ENCODE measurements around the gene ZNF319. TPM values are rescaled to one million over a fixed set of nuclear protein-coding genes. Genes with fewer than 3 reads are reported as not detected.
A peak's percentile ranks its signal among the peaks of the same experiment; 100 is the strongest.

Gene ZNF319
- total RNA-seq, 4 donors from 2014 or later = 12.1 to 24.0 (median 18.7) TPM

DNA sequence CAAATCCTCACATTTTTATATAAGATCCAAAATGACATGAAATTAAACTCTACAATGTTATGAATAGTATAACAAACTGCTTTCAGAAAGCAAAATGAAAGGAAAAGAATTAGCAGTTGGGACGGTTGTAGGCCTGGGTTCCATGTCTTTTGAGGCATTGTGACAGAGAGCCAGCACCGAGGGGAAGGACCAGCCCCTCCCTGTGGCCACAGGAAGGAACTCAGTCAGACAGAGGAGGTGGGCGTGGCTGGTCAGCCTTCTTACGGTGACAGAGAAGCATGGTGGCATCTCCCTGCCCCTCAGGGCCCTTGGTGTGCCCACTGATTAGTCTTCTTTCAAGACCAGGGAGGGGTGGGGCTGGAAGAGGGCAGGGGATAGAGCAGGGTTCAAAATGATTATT lies 5.7 kb downstream of the ZNF319 start:
- intact Hi-C loops (cut with DNase I) = loop anchor here (10.0 kb wide), 1 partner anchor 190 kb away; the partner anchor contains the start of gene KIFC3
- Histone ChIP-seq H3K27me3 (no peaks in the 10 kb centered on the region), H3K27ac (peak overlapping the region; percentile 90 to 95 (median 91)), H3K9me3 (no peaks in the 10 kb centered on the region), H3K4me3 (replicated peaks in 1 of 3) (no peak overlapping the region), H3K36me3 (peaks cover 8 to 10% of the 10 kb centered on the region in 2 donors), H3K4me1 (peaks cover 70 to 86% of the 10 kb centered on the region in 2 donors)
- peak; percentile 58 to 59 for DNase-seq
- TF ChIP-seq, protein P1, sequence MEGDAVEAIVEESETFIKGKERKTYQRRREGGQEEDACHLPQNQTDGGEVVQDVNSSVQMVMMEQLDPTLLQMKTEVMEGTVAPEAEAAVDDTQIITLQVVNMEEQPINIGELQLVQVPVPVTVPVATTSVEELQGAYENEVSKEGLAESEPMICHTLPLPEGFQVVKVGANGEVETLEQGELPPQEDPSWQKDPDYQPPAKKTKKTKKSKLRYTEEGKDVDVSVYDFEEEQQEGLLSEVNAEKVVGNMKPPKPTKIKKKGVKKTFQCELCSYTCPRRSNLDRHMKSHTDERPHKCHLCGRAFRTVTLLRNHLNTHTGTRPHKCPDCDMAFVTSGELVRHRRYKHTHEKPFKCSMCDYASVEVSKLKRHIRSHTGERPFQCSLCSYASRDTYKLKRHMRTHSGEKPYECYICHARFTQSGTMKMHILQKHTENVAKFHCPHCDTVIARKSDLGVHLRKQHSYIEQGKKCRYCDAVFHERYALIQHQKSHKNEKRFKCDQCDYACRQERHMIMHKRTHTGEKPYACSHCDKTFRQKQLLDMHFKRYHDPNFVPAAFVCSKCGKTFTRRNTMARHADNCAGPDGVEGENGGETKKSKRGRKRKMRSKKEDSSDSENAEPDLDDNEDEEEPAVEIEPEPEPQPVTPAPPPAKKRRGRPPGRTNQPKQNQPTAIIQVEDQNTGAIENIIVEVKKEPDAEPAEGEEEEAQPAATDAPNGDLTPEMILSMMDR (IDR thresholded peaks at IDR 0.05) = peak in 3 of 6 experiments; percentile 14 to 28 (median 22)
- no peak for TF ChIP-seq POLR2A (IDR thresholded peaks at IDR 0.05)
- WGBS, 2 donors = 34 to 43% methylated on average over 4 of the region's 4 CpGs

DNA sequence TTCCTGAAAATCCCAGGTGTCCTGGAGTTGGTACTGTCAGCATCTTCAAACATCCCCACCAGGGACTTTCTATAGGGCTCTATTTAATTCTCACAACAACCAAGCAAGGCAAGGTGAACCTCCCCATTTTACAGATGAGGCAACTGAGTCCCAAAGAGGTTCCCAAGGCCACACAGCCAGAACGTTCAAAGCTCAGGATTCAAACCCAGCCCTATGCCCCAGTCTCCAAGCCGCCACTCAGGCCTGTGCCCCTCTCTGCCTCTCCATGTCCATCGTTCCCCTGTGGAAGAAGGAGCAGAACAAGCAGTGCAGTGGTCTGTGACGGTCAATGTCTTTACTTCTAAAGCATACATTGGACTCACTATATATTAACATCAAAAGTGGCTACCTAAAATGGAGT lies 6.1 kb downstream of the ZNF319 start:
- Histone ChIP-seq H3K9me3 (no peaks in the 10 kb centered on the region), H3K4me3 (replicated peaks in 1 of 3) (no peak overlapping the region), H3K4me1 (peaks cover 69 to 86% of the 10 kb centered on the region in 2 donors), H3K27me3 (no peaks in the 10 kb centered on the region), H3K36me3 (peaks cover 8 to 10% of the 10 kb centered on the region in 2 donors), H3K27ac (peak overlapping the region; percentile 90 to 95 (median 91))
- TF ChIP-seq POLR2A (IDR thresholded peaks at IDR 0.05) = no peak
- TF ChIP-seq, protein P1 (IDR thresholded peaks at IDR 0.05) = no peak
- DNase-seq = no peak
- 81 to 89% methylated on average over 4 of the region's 4 CpGs for WGBS, 2 donors
- intact Hi-C loops (cut with DNase I) = loop anchor here (10.0 kb wide), 1 partner anchor 190 kb away; the partner anchor contains the start of gene KIFC3

DNA sequence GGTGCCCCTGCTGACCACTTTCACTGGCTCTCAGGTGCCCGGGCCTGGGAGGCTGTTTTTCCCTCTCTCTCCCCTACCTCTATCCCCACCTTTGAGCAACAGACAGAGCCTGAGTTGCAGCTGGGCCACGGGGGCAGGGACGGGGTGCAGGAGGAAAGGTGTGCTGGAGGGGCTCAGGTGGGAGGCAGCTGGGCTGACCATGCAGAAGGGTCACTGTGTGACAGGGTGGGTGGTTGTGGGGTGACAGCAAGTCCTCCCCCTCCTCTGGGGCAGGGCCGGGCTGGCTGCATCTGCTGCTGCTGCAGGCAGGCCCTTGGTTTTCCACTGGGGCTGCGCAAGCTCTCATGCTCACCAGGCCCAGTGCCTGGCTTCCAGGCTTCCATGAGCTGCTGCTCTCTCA lies 6.6 kb downstream of the ZNF319 start:
- Histone ChIP-seq H3K36me3 (peaks cover 8 to 10% of the 10 kb centered on the region in 2 donors), H3K4me3 (replicated peaks in 1 of 3) (no peak overlapping the region), H3K27ac (peak overlapping the region; percentile 90 to 95 (median 91)), H3K27me3 (no peaks in the 10 kb centered on the region), H3K9me3 (no peaks in the 10 kb centered on the region), H3K4me1 (peaks cover 65 to 83% of the 10 kb centered on the region in 2 donors)
- 75 to 87% methylated on average over 5 of the region's 5 CpGs for WGBS, 2 donors
- no peak for TF ChIP-seq POLR2A (IDR thresholded peaks at IDR 0.05)
- TF ChIP-seq, protein P1 (IDR thresholded peaks at IDR 0.05) = no peak
- intact Hi-C loops (cut with DNase I) = loop anchor here (10.0 kb wide), 1 partner anchor 189 kb away; the partner anchor contains the start of gene KIFC3
- DNase-seq = no peak

DNA sequence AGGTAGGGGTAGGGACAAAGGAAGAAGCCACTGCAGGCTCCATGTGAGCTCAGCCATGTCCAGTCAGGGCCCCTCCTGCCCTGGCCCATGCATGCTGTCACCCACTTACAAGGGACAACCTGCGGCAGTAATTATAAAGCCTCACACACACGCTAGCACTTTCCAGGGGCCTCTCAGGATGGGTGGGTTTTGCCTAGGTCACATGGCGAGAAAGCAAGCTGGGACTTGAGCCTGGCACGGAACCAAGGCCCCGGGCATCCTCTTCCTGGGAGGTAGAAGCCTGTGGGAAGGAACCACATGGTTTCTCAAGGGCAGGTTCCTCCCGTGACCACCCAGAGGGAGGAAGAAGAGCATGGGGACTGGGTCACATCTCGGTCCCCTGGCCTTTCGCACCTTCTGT lies 7.0 kb downstream of the ZNF319 start:
- Histone ChIP-seq H3K9me3 (no peaks in the 10 kb centered on the region), H3K27ac (peak overlapping the region; percentile 90 to 95 (median 91)), H3K4me3 (replicated peaks in 1 of 3) (no peak overlapping the region), H3K27me3 (no peaks in the 10 kb centered on the region), H3K36me3 (peaks cover 8 to 10% of the 10 kb centered on the region in 2 donors), H3K4me1 (peaks cover 65 to 83% of the 10 kb centered on the region in 2 donors)
- DNase-seq = peak; percentile 83
- intact Hi-C loops (cut with DNase I) = loop anchor here (10.0 kb wide), 1 partner anchor 189 kb away; the partner anchor contains the start of gene KIFC3
- TF ChIP-seq, protein P1 (IDR thresholded peaks at IDR 0.05) = no peak
- TF ChIP-seq POLR2A (IDR thresholded peaks at IDR 0.05) = no peak
- WGBS, 2 donors = 20 to 55% methylated on average over 1 to 8 of the region's 8 CpGs

DNA sequence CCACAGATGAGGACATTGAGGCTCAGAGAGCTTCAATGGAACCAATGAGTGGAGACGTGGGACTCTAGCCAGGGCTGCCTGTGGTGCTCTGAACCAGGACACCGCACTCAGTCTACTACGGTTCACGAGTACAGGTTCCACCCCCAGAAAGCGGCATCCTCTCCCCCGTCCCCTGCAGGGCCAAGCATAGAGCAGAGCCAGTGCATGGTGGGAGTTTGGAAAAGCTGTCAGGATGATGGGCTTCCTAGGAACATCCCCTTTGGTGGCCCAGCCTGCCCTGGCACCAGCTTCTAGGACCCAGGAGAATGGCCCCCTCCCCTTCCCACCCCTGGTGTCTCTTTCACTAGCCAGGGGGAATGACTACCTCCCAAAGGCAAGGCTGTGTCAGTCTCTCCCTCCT lies 8.4 kb downstream of the ZNF319 start:
- intact Hi-C loops (cut with DNase I) = loop anchor here (10.0 kb wide), 1 partner anchor 187 kb away; the partner anchor contains the start of gene KIFC3
- WGBS, 2 donors = 75 to 79% methylated on average over 6 of the region's 6 CpGs
- Histone ChIP-seq H3K9me3 (no peaks in the 10 kb centered on the region), H3K27ac (peak overlapping the region; percentile 78 to 91 (median 90)), H3K4me3 (replicated peaks in 1 of 3) (no peak overlapping the region), H3K27me3 (no peaks in the 10 kb centered on the region), H3K36me3 (peaks cover 0 to 1% of the 10 kb centered on the region in 2 donors), H3K4me1 (peaks cover 64 to 77% of the 10 kb centered on the region in 2 donors)
- DNase-seq = peak; percentile 36 to 37
- TF ChIP-seq, protein P1 (IDR thresholded peaks at IDR 0.05) = no peak
- no peak for TF ChIP-seq POLR2A (IDR thresholded peaks at IDR 0.05)

Measured in thyroid gland (tissue), 4 donors.